Large intestine (tissue), 3 donors: Measurements from ENCODE around the gene CRB1. TPM values are rescaled to one million over a fixed set of nuclear protein-coding genes. Genes with fewer than 3 reads are reported as not detected.
A peak's percentile ranks its signal among the peaks of the same experiment; 100 is the strongest.

Source experiments
- DNase-seq, 2 donors: peaks; one replicate each; pipeline versions ENCODE4 v3.0.0 to v3.0.0-alpha.2; 2013
- H3K27ac ChIP-seq: one replicate; pipeline ENCODE4 v1.5.1; 2013; ENCODE audit warnings: low read length
- H3K27me3 ChIP-seq: 2 replicates; pipeline ENCODE4 v1.6.1; 2013; ENCODE audit warnings: low read length; ENCODE audit not compliant: control insufficient read depth, insufficient read depth
- H3K36me3 ChIP-seq: 2 replicates; pipeline ENCODE4 v1.6.1; 2013; ENCODE audit warnings: low read length; ENCODE audit not compliant: control insufficient read depth, insufficient read depth
- H3K4me1 ChIP-seq: one replicate; pipeline ENCODE4 v1.6.1; 2013; ENCODE audit warnings: low read length; ENCODE audit not compliant: control insufficient read depth, insufficient read depth
- H3K4me3 ChIP-seq: one replicate; pipeline ENCODE4 v1.5.1; 2013; ENCODE audit warnings: low read length
- H3K9me3 ChIP-seq: one replicate; pipeline ENCODE4 v1.6.1; 2013; ENCODE audit warnings: mild to moderate bottlenecking, low read depth, low read length, moderate library complexity; ENCODE audit not compliant: control insufficient read depth
- WGBS: methylation state at CpG from one replicate; pipeline ENCODE4 v1.1.5; 2013; ENCODE audit warnings: low lambda C conversion rate; ENCODE audit not compliant: insufficient coverage; 5-methylcytosine and 5-hydroxymethylcytosine counted together
- polyA plus RNA-seq: library from polyadenylated mRNA; unstranded; fragments of 120-200 nt; gene quantifications from one replicate; pipeline ENCODE4 v1.2.1, GENCODE V29; 2013

Gene CRB1
- polyA plus RNA-seq, 1 donor = 0.28 TPM

- H3K27ac ChIP-seq = no peak overlapping the region
- no peak for DNase-seq
- H3K27me3 ChIP-seq = no peaks in the 10 kb centered on the region
- H3K9me3 ChIP-seq = no peaks in the 10 kb centered on the region
- WGBS = 38% methylated on average over 1 of the region's 3 CpGs
- no peaks in the 10 kb centered on the region for H3K4me1 ChIP-seq
- H3K4me3 ChIP-seq = no peak overlapping the region
- H3K36me3 ChIP-seq = no peaks in the 10 kb centered on the region
These were observed 74.1 kb downstream of the CRB1 start for GRCh38 chr1:197342044-197342565.

GRCh38 chr1:197342669-197343068 lies 74.6 kb downstream of the CRB1 start:
- no peaks in the 10 kb centered on the region for H3K9me3 ChIP-seq
- DNase-seq = no peak
- H3K4me3 ChIP-seq = no peak overlapping the region
- no CpG with 5 or more reads among the region's 2 CpGs for WGBS
- H3K4me1 ChIP-seq = no peaks in the 10 kb centered on the region
- H3K27ac ChIP-seq = no peak overlapping the region
- no peaks in the 10 kb centered on the region for H3K27me3 ChIP-seq
- no peaks in the 10 kb centered on the region for H3K36me3 ChIP-seq

GRCh38 chr1:197343663-197344273 lies 75.7 kb downstream of the CRB1 start:
- no peaks in the 10 kb centered on the region for H3K9me3 ChIP-seq
- no peak for DNase-seq
- H3K27ac ChIP-seq = no peak overlapping the region
- 67% methylated on average over 2 of the region's 4 CpGs for WGBS
- no peaks in the 10 kb centered on the region for H3K27me3 ChIP-seq
- no peaks in the 10 kb centered on the region for H3K4me1 ChIP-seq
- H3K4me3 ChIP-seq = no peak overlapping the region
- H3K36me3 ChIP-seq = no peaks in the 10 kb centered on the region

GRCh38 chr1:197351821-197352440 lies 83.9 kb downstream of the CRB1 start:
- WGBS = no CpG with 5 or more reads among the region's 2 CpGs
- H3K27me3 ChIP-seq = no peaks in the 10 kb centered on the region
- no peaks in the 10 kb centered on the region for H3K36me3 ChIP-seq
- no peak overlapping the region for H3K27ac ChIP-seq
- H3K4me3 ChIP-seq = no peak overlapping the region
- no peaks in the 10 kb centered on the region for H3K4me1 ChIP-seq
- no peak for DNase-seq
- H3K9me3 ChIP-seq = peaks cover 6% of the 10 kb centered on the region

- Histone ChIP-seq H3K36me3 (no peaks in the 10 kb centered on the region), H3K27ac (no peak overlapping the region), H3K4me1 (no peaks in the 10 kb centered on the region), H3K9me3 (peaks cover 6% of the 10 kb centered on the region), H3K4me3 (no peak overlapping the region), H3K27me3 (no peaks in the 10 kb centered on the region)
- no CpG with 5 or more reads among the region's 39 CpGs for WGBS
- DNase-seq = no peak
These were observed 87.4 kb downstream of the CRB1 start for GRCh38 chr1:197355248-197355995.

GRCh38 chr1:197356723-197357533 lies 88.9 kb downstream of the CRB1 start:
- H3K27me3 ChIP-seq = no peaks in the 10 kb centered on the region
- peak; percentile 11 to 26 for DNase-seq
- H3K36me3 ChIP-seq = no peaks in the 10 kb centered on the region
- H3K9me3 ChIP-seq = peaks cover 6% of the 10 kb centered on the region
- no peak overlapping the region for H3K27ac ChIP-seq
- no peak overlapping the region for H3K4me3 ChIP-seq
- H3K4me1 ChIP-seq = no peaks in the 10 kb centered on the region
- WGBS = 57% methylated on average over 2 of the region's 5 CpGs

- Histone ChIP-seq H3K4me3 (no peak overlapping the region), H3K27ac (no peak overlapping the region), H3K27me3 (no peaks in the 10 kb centered on the region), H3K9me3 (peaks cover 6% of the 10 kb centered on the region), H3K4me1 (no peaks in the 10 kb centered on the region), H3K36me3 (no peaks in the 10 kb centered on the region)
- DNase-seq = no peak
- WGBS = 80% methylated on average over 1 of the region's 1 CpG
These were observed 90.9 kb downstream of the CRB1 start for GRCh38 chr1:197358959-197359358.

- no peak overlapping the region for H3K27ac ChIP-seq
- H3K4me3 ChIP-seq = no peak overlapping the region
- no peaks in the 10 kb centered on the region for H3K27me3 ChIP-seq
- H3K9me3 ChIP-seq = peaks cover 6% of the 10 kb centered on the region
- no peaks in the 10 kb centered on the region for H3K4me1 ChIP-seq
- DNase-seq = no peak
- WGBS = no CpG with 5 or more reads among the region's 5 CpGs
- H3K36me3 ChIP-seq = no peaks in the 10 kb centered on the region
These were observed 92.0 kb downstream of the CRB1 start for GRCh38 chr1:197360068-197360467.

- H3K4me3 ChIP-seq = no peak overlapping the region
- H3K36me3 ChIP-seq = no peaks in the 10 kb centered on the region
- no peaks in the 10 kb centered on the region for H3K4me1 ChIP-seq
- H3K9me3 ChIP-seq = no peaks in the 10 kb centered on the region
- DNase-seq = no peak
- no peak overlapping the region for H3K27ac ChIP-seq
- no peaks in the 10 kb centered on the region for H3K27me3 ChIP-seq
These were observed 94.8 kb downstream of the CRB1 start for GRCh38 chr1:197362871-197363270.

- H3K4me1 ChIP-seq = no peaks in the 10 kb centered on the region
- H3K36me3 ChIP-seq = no peaks in the 10 kb centered on the region
- H3K27ac ChIP-seq = no peak overlapping the region
- no peaks in the 10 kb centered on the region for H3K9me3 ChIP-seq
- no peak overlapping the region for H3K4me3 ChIP-seq
- no peaks in the 10 kb centered on the region for H3K27me3 ChIP-seq
- DNase-seq = no peak
- no CpG with 5 or more reads among the region's 14 CpGs for WGBS
These were observed 95.8 kb downstream of the CRB1 start for GRCh38 chr1:197363855-197364254.
